GM19193 (cell line): ENCODE results near the gene TIMP2.

Source experiments
- POLR2A ChIP-seq: IDR thresholded peaks from 4 replicates; pipeline ENCODE4 v1.6.1; 2011; ENCODE audit not compliant: insufficient read depth, insufficient read length; ENCODE audit errors: extremely low read depth

TIMP2 gene

DNA sequence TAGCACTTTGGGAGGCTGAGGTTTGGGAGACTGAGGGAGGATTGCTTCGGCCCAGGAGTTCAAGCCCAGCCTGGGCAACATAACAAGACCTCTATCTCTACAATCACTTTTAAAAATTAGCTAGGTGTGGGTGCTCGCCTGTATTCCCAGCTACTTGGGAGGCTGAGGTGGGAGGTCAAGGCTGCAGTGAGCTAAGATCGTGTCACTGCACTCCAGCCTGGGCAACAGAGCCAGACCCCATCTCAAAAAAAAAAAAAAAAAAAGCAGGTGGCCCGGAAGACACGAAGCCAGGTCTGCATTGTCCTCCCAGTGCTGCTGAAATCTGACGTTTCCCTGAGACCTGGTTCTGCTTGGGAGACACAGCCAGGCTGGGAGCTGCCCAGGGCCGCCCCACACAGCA is 18.8 kb upstream of the TIMP2 start:
- TF ChIP-seq POLR2A: no peak

DNA sequence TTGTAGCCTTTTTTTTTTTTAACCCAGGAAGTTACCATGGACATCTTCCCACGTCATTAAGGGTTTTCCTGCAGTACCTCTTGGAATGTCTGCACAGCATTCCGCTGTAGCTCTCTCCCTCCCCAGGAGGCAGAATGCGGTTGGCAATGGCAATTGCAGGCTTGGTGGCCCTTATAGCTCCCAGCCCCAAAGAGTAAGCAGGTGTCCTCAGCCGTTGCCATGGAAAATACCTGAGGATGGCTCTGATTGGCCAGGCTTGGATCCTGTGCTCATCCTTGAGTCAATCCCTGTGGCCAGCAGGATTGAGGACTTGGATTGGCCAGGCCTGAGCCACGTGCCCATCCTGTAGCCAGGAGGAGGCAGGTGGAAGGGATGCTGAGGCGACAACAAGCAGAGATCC is 15.5 kb upstream of the TIMP2 start:
- TF ChIP-seq POLR2A: no peak

DNA sequence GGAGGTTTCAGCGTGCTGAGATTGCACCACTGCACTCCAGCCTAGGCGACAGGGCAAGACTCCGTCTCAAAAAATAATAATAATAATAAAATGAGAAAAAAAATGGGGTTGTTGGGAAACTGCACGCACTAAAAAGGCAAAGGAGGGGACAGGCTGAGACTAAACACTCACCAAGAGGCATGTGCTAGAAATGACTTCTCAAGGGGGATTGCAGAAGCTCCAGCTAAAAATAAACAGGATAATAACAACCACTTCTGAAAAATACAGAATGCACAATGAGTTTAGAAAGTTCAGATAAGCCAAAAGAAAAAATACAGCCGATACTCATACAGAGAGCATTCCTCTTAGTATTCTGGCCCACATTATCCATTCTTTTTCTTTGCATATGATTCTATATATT is 15.1 kb upstream of the TIMP2 start:
- no peak for TF ChIP-seq POLR2A

DNA sequence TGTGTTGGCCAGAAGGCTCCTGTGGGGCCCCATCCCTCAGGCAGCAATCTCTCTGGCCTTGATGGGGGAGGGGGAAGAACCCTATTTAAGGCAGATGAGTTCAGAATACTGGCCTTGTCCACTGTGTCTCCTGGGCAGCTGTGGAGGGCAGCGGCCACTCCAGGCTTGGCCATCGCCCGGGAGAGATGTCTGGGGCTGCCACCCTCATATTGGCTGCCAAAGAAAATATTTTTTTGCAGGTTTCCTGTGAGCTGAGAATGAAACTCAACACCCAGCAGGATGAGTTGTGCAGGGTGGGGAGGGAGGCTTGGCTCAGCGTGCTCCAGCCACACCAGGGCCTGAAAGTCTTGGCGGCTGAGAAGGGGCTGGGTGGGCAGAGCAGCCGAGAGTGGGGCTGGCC is 14.4 kb upstream of the TIMP2 start:
- no peak for TF ChIP-seq POLR2A

DNA sequence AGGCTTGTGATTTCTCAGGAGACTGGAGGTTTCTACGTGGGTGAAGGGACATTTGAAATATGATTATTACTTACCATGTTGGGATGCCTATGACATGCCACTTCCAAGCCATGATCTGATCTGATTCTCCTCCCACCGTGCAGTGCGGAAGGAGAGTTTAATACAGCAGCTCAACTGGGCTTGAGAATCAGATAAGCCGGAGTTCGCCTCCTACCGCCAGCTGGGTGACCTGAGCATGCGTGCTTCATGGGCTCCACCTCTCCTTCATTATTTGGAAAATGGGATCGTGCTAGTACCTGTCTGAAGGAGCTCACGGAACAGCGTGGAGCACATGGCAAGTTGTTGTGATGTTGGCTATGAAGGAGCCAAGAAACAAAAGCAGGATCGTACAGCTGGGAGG is 12.4 kb upstream of the TIMP2 start:
- no peak for TF ChIP-seq POLR2A

DNA sequence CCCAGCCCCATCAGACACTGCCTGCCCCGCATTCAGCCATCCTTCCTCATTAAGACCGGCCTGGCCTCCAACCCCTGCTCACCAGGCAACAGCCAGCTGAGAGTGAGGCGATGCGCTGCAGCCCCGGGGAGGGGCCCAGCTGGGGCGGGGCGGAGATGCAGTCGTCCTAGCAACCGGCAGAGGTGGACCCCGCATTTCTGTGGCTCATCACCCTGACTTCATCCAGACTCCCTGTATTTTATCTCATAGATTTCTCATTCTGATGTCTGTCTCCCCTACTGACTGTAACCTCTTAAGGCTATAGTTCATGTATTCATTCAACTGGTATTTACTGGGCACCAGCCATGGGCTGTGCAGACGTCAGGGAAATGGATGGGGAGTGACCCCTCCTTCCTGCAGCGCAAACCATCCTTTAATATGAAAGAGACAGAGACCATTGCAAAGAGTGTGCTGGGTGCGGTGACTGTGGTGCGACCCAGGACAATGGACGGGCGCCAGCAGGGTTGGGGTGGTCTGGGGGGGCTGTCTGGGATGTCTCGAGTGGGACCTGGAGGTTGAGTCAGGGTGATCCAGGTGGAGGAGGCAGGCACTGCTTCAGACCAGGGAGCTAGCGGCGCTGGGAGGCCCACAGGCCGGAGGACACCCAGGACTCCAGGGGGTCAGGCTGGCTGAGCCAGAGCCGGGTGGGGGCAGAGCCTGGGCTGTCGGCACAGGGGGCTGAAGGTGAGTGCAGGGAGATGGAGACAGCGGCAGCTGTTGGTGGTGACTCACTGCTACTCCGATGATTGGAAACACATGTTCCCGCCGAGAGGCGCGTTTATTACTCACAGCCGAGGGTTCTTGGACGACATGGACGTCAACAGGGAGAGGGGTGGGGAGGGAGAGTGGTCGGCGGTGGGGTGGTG is 10.5 kb upstream of the TIMP2 start:
- no peak for TF ChIP-seq POLR2A

DNA sequence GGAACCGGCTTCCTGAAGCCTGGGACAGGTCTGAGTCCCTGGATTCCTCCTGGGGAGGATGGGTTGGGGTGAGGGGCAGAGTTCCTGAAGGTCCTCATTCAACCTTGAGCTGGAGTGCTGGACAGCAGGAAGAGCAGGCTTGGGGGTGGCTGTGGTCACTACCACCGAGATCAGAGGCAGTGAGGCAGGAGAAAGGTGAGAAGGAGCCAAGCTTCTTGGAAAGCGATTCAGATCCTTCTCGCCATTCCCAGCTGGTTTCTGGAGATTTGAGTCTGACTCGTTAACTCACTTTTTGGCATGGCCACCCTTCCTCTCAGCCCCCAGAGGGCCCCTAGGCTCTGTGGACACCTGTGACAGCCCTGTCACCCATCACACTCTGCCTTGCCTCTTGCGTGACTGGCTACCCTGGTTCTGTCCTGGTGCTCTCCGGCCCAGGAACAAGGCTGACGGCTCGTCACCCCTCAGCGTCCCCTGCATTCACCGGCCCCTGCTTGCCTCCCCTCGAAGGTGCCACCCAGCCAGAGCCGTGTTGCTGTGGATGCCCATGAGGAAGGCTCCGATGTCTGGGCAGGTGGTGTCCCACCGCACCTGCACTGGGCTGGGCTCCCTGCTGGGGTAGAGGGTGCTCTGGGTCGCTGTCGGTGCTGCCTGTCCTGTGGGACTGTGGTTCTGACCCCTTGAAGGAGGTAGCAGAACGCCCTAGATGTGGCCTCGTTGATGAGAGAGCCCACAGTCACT is 9.7 kb upstream of the TIMP2 start:
- TF ChIP-seq POLR2A: no peak

DNA sequence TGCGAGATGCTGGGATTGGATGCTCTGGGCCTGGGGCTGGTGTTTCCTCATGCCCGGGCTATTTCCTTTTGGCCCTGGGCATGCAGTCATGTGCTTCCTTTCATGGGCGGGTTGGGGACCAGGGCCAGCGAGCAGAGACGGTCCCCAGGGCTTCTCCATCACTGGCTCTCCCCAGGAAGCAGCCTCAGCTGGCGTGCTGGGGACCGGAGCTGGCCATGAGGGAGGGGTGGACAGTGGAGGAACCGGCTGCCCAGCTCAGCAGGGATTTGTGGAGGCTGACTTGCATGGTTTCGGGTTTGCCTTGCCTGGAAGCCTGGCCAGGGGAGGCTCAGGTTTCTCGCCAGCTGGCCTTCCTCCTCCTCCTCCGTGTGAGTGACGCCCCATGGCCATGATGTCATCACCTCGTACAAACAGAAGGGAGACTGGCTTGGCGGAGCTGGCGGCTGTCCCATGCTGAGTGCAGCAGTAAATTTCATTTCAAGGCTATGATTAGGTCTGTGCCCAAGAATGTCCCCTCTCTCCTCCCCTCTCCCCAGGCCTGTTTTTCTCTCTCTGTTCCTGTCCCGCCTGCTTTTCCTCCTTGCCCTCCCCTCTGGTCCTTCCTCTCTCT is 8.9 kb upstream of the TIMP2 start:
- no peak for TF ChIP-seq POLR2A

DNA sequence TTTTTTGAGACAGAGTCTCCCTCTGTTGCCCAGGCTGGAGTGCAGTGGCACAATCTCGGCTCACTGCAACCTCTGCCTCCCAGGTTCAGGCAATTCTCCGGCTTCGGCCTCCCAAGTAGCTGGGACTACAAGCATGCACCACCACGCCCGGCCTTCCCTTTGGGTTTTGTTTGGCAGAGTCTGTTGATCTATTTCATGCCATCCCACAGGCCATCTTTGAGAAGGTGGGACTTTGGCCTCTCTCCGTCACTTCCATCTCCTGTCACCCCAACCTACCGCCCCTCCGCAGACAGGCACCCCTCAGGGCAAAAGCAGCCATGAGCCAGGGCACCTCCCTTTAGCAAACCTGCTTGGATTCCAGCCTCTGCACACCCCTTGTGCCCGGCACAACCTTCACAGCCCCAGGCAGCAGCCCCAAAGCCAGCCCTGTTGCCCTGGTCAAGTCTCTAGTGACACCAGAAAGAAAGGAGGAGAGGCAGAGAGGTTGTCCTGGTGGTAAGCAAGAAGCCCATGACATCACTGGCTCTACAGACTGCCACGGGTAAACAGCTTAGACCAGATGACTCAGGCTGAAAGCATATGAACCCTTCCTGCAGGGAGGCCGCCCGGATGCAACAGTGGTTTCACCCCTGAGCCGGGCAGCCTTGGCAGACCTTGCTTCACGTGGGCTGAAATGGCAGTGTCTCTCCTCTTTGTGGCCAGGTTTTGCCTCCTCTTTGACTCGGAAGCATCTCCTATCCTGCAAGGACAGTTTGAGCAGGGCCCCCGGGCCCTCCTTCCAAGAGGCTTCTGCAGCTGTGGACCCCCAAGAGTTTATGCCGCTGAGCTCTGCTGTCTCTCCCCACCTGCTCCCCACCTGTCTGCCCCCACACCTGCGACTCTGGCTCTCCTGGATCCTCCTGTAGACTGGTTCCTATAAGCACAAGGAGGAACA is 8.1 kb upstream of the TIMP2 start:
- TF ChIP-seq POLR2A: no peak

DNA sequence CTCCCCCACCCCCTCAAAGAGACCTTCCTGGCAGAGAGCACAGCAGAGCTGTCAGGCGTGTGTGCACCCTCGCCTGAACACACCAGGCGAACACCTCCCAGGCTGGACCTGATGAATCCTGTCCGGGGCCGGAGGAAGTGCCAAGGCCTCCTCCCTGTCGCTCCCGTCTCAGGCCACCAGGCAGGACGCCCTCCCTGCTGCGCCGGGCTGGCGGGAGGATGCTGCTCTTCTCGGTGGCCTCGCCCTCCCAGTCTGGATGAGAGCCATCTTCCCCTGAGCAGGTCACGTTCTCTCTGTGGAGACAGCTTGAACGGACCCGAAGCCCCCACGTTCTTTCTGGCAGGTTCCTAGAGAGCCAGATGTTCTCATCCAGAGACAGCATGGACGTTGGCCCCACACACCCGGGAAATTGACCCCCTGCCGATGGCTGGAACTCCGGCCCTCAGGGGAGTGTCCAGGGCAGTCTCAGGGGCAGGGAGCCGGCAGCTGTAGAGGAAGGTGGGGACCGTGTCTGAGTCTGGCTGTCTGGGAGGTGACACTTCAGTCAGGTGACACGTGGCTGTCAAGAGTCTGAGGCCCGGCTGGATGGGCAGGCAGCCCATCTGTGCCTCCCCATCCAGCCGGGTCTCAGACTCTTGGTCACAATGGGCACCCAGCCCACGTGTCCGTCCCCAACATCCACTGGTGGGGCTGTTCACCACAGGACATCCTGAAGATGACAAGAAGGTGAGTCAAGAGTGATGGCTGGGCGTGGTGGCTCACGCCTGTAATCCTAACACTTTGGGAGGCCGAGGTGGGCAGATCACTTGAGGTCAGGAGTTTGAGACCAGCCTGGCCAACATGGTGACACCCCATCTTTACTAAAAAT is 5.0 kb upstream of the TIMP2 start:
- no peak for TF ChIP-seq POLR2A

DNA sequence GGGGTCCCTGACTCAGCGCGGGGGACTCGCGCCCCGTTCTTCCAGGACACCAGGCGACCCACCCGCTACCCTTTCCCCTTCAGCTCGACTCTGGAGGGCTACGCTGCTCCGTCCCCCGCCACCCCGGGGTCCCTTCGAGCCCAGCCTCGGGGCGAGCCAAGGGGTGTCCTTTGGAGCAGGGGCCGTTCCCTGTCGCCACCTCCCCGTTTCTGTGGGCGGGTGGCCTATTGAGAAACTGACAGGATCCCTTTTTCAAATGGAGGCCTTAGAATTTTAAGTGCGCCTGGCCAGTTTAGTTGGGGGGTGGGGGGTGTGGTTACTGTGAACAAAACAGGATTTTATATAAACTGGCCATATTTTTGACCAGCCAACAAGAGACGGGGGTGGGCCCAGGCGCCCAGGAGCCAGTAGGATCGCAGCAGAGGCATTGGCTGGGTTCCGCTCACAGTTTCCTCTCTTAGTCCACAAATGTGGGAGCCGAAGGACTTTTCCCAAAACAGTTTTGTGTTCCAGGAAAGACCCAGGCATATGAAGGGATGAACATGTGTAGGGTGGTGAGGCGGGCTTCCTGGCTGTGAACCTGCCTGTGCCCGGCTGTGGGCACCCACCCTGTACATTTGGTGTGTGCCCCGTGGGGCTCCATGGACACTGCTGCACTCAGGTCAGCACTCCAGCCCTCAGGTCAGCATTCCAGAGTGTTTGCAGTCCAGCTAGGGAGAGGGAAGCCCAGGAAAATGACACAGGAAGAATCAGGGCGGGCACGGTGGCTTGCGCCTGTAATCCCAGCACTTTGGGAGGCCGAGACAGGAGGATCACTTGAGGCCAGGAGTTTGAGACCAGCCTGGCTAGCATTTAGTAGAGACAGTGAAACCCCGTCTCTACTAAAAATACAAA is 722 bp upstream of the TIMP2 start:
- TF ChIP-seq POLR2A: no peak

DNA sequence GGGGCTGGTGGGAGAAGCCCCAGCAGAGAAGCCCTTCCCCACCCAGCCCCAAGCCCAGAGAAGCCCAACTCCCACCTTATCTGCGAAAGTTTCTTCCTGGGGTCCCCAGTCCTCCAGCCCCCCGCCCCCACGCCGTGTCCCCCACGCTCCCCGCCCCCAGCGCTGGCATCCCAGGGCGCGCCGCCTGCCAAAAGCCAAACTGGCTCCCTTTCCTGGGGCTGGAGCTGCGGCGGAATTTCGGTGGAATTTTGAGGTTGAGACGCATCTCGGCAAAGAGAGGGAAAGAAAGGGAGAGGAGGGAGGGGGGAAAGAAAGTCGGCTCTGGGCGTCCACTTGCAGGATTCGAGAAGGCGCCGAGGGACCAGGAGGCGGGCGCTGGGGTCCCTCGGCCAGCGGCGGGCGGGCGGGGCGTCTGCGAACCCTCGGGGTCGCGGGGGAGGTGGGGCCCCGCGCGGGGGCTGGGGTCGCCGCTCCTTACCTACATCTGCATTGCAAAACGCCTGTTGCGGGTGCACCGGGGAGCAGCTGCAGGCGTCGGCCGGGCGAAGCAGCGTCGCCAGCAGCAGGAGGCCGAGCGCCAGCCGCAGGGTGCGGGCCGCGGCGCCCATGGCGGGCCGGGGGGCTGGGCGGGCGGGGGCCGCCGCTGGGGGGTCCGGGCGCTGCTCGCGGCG is 571 bp downstream of the TIMP2 start:
- no peak for TF ChIP-seq POLR2A
